Fibroblast of villous mesenchyme (primary cell): ENCODE results near the gene CHD6. TPM values are rescaled to one million over a fixed set of nuclear protein-coding genes. Genes with fewer than 3 reads are reported as not detected.

Experiments used
- DNase-seq: peaks from one replicate; pipeline ENCODE4 v3.0.0-alpha.2; 2010; ENCODE audit warnings: low read depth
- H3K4me3 ChIP-seq: 2 replicates; pipeline ENCODE4 v1.5.1; 2011; ENCODE audit warnings: low read depth, mild to moderate bottlenecking, low read length
- total RNA-seq: library from RNA; depleted of rRNA; stranded (reverse); fragments of >200 nt; gene quantifications from 2 replicates; pipeline ENCODE4 v1.2.3, GENCODE V29; 2012
- TF ChIP-seq, protein P1 (sequence below): IDR thresholded peaks from 2 replicates; pipeline ENCODE4 v1.5.1; 2012; ENCODE audit warnings: low read depth, mild to moderate bottlenecking, low read length; ENCODE audit not compliant: insufficient read depth

The CHD6 gene
- total RNA-seq, 1 donor, result 33.2 TPM

DNA sequence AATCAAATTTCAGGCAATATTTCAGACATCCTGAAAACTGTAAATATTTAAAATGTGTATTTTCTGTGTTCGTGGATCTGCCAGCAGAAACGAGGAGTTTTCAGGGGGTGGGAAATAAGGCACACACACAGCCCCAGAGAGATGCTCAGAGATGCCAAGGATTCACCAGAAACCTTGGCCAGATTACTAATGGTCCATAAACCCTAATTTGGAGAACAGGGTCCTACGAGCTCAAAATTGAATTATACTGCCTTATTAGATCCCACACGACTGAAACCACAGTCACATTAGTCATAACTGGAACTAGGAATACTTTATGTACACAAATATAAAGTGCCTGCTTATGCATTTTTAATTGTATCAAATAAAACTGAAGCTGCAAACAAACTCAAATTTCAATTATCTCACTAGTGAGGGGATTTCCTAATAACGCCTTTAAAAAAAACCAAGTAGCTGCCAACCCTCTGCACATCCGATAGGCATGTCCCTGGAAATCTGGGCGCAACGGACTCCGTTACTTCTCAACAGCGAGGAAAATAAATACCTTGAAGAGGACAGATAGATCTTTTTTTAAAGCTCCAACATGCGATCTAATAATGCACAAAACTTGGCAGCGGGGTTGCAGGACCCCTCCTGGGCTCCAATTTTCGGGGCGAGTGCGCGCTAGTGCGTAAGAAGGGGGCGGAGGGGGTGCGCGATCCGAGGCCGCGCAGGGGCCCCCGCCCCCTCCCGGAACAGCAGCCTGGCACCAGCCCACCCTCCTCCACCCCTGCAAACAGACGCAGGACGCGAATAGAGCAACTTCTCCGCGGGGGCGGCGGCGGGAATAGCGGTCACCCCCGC is 897 bp downstream of the CHD6 start:
- DNase-seq, result peak; percentile 36
- TF ChIP-seq, protein P1, sequence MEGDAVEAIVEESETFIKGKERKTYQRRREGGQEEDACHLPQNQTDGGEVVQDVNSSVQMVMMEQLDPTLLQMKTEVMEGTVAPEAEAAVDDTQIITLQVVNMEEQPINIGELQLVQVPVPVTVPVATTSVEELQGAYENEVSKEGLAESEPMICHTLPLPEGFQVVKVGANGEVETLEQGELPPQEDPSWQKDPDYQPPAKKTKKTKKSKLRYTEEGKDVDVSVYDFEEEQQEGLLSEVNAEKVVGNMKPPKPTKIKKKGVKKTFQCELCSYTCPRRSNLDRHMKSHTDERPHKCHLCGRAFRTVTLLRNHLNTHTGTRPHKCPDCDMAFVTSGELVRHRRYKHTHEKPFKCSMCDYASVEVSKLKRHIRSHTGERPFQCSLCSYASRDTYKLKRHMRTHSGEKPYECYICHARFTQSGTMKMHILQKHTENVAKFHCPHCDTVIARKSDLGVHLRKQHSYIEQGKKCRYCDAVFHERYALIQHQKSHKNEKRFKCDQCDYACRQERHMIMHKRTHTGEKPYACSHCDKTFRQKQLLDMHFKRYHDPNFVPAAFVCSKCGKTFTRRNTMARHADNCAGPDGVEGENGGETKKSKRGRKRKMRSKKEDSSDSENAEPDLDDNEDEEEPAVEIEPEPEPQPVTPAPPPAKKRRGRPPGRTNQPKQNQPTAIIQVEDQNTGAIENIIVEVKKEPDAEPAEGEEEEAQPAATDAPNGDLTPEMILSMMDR, result no peak
- H3K4me3 ChIP-seq, result peak overlapping the region; percentile 85

DNA sequence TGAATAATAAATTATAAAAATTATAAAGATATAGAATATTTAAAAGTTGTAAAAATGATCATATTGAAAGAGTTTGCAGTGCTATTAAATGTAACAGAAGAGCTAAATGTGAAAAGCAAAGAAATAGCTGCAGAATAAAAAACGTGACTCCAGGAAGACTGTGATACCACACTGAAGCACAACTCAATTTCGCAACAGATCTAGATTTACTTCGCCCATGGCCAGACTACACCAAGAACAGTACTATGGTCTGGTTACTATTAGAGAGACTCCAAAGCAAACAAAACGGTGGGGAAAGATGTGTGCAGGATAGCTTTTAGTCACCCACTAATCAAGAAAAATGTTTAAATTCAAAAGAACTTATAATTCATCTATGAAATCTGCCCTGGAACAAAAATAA is 1.9 kb downstream of the CHD6 start:
- no peak overlapping the region for H3K4me3 ChIP-seq
- peak; percentile 29 for DNase-seq
- TF ChIP-seq, protein P1, result no peak

DNA sequence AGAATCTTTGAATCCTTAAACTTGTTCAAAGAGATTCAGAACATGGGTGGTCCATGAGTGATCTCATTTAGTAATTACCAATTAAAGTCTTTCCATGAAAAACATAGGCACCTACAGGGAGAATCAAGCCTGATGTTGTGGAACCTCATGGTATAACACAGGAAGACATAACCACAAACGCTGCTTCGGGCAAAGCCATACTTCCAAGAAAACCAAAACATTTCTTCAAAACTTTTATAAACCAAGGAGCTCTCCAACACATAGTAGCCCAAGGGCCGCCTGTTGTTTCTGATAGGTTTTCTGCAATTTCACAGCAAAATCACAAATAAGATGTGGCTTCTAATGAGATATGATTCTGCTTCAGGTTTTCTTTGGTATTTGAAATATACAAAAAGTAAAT is 2.5 kb downstream of the CHD6 start:
- TF ChIP-seq, protein P1, result no peak
- no peak overlapping the region for H3K4me3 ChIP-seq
- no peak for DNase-seq

DNA sequence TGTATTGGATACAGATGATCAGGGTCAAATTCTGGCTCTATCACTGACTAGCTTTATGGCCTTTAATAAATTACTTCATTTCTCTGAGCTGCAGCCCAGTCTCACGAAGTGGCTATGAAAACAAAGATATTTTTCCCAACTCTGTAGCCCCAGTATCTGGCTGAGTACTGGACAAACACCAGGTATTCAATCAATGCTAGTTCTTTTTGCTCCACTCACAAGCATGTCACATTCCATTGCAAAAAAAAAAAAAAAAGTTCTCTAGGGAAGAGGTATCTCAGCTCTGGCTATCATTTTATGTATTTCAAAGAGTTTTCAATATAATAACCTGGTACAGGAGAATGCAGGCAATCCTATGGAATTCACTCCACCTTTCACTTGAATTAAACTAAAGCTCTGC is 3.1 kb downstream of the CHD6 start:
- TF ChIP-seq, protein P1, result no peak
- no peak for DNase-seq
- no peak overlapping the region for H3K4me3 ChIP-seq

DNA sequence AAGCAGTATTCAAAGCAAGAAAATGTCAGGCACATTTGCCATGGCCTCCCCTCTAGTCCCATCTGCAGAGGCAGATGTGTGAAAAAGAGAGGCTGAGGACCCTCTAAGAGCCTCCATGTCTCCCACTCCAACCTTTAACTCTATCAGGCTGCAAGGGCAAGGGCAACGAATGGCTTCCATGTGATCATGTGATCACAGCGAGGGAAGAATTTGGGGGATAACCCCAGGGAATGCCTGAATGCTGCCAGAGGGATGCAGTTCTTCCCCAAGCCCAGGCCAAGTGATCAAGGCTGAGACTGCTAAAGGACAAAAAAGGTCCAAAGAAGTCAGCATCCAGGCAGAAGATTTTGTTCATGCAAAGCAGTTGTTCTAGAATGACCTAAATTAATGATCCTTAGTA is 4.9 kb downstream of the CHD6 start:
- no peak overlapping the region for H3K4me3 ChIP-seq
- no peak for DNase-seq
- TF ChIP-seq, protein P1, result no peak

DNA sequence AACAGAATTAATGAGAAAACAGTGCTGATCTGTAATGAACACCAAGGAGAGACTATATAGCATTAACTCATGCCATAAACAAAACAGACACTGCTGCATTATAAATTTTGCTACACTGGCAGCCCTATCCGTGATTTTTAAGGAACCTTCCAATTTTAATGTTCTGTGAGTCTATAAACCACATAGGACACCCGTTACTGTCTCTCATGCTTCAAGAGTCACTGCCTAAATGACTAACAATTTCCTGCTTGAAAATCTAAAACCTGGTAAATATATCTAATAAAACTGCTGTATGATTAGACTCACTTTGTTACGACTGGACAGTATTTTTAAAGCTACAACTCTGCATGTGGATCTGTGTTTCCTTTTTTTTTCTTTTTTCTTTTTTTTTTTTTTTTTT is 8.7 kb downstream of the CHD6 start:
- TF ChIP-seq, protein P1, result no peak
- H3K4me3 ChIP-seq, result no peak overlapping the region
- no peak for DNase-seq

DNA sequence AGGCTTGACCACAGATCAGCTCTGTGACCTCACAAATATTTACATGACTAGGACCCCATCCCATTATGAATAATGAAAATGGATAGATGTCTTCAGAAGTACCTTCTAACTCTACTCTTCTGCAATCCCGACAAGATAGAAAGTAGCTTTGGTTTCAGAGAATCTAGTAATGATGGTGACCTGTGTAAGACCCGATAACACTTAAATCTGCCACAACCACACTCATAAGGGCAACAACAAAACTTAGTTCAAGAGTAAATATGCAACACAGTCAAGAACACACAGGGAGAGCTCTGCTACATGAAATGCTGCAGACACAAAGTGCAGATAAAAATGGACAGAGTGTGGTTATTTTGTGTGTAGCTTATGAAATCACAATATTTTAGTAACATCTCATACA is 9.6 kb downstream of the CHD6 start:
- TF ChIP-seq, protein P1, result no peak
- H3K4me3 ChIP-seq, result no peak overlapping the region
- no peak for DNase-seq
